NT2/D1 (cell line): ENCODE results near the gene MAGI1.

Experiments used
- SUZ12 ChIP-seq: IDR thresholded peaks from 2 replicates; pipeline ENCODE4 v1.6.1; 2011; ENCODE audit not compliant: insufficient read length, insufficient read depth; ENCODE audit errors: extremely low read depth
- YY1 ChIP-seq: IDR thresholded peaks from 2 replicates; pipeline ENCODE4 v1.6.1; 2011; ENCODE audit not compliant: insufficient read length, insufficient read depth
- ZNF274 ChIP-seq: IDR thresholded peaks from 2 replicates; pipeline ENCODE4 v1.6.1; 2011; ENCODE audit warnings: mild to moderate bottlenecking, low read depth, low read length

GRCh38 chr3:65492249-65492648 lies 546.5 kb downstream of the MAGI1 start:
- no peak for TF ChIP-seq ZNF274
- no peak for TF ChIP-seq YY1
- no peak for TF ChIP-seq SUZ12
